WTC11 (cell line): ENCODE results near the gene EBNA1BP2. TPM values are rescaled to one million over a fixed set of nuclear protein-coding genes. Genes with fewer than 3 reads are reported as not detected.

Experiments
- ATAC-seq: fragments of 200-7000 bp; cut with Tn5 transposase; 2 replicates; pipeline ENCODE4 v1.10.0; 2021; ENCODE audit warnings: mild to moderate bottlenecking, moderate library complexity
- CTCF ChIA-PET: fragments of 300-600 bp; sonication (Branson Sonifier 250); formaldehyde crosslinking; loops from one replicate; lab custom pipeline; 2021; ENCODE audit warnings: antibody characterized with exemption; lab: Charles Lee
- POLR2A ChIA-PET: fragments of 350-600 bp; sonication (Branson Sonifier 250); formaldehyde crosslinking; loops from one replicate; lab custom pipeline; 2021; ENCODE audit warnings: antibody characterized with exemption; lab: Charles Lee
- DNase-seq: peaks from one replicate; pipeline ENCODE4 v3.0.0; 2021; ENCODE audit warnings: low spot score
- H3K27ac Mint-ChIP-seq: 2 replicates; pipeline ENCODE4 v1.8.0; 2021; ENCODE audit warnings: mixed read lengths
- H3K27me3 Mint-ChIP-seq: 2 replicates; pipeline ENCODE4 v1.8.0; 2021; ENCODE audit warnings: low read depth, mild to moderate bottlenecking, moderate library complexity, mixed read lengths
- H3K36me3 Mint-ChIP-seq: 2 replicates; pipeline ENCODE4 v1.8.0; 2021; ENCODE audit warnings: mixed read lengths
- H3K4me1 Mint-ChIP-seq: 2 replicates; pipeline ENCODE4 v1.8.0; 2022; ENCODE audit warnings: mixed read lengths
- H3K4me3 Mint-ChIP-seq: 2 replicates; pipeline ENCODE4 v1.8.0; 2021; ENCODE audit warnings: mild to moderate bottlenecking, moderate library complexity, mixed read lengths
- H3K9me3 Mint-ChIP-seq: 2 replicates; pipeline ENCODE4 v1.8.0; 2021; ENCODE audit warnings: mixed read lengths
- AFF4 ChIP-seq: sonication (generic); formaldehyde crosslinking; IDR thresholded peaks from 2 replicates; pipeline ENCODE4 v1.8.1; 2023; ENCODE audit warnings: mild to moderate bottlenecking, missing genetic modification reagents, borderline replicate concordance
- ARID4B ChIP-seq: sonication (generic); formaldehyde crosslinking; IDR thresholded peaks from 2 replicates; pipeline ENCODE4 v1.8.0; 2023; ENCODE audit warnings: missing genetic modification reagents, mild to moderate bottlenecking, borderline replicate concordance
- HMGA2 ChIP-seq: fragments of 250-450 bp; sonication (Bioruptor Pico); IDR thresholded peaks from 2 replicates; pipeline ENCODE4 v1.4.0; 2021; ENCODE audit warnings: mild to moderate bottlenecking, moderate library complexity
- NFE2L1 ChIP-seq: sonication (generic); formaldehyde crosslinking; IDR thresholded peaks from 2 replicates; pipeline ENCODE4 v1.8.1; 2023; ENCODE audit warnings: missing genetic modification reagents
- NR2C2 ChIP-seq: sonication (generic); formaldehyde crosslinking; IDR thresholded peaks from 2 replicates; pipeline ENCODE4 v1.8.0; 2022; ENCODE audit warnings: mild to moderate bottlenecking, missing genetic modification reagents
- PRRX2 ChIP-seq: fragments of 250-450 bp; sonication (Bioruptor Pico); IDR thresholded peaks from 2 replicates; pipeline ENCODE4 v1.8.0; 2021; ENCODE audit warnings: mild to moderate bottlenecking
- STAT6 ChIP-seq: sonication (generic); formaldehyde crosslinking; conservative IDR thresholded peaks from 2 replicates; pipeline ENCODE4 v1.8.1; 2023; ENCODE audit warnings: mild to moderate bottlenecking, low read depth, missing genetic modification reagents, moderate library complexity
- USF2 ChIP-seq: sonication (generic); formaldehyde crosslinking; IDR thresholded peaks from 2 replicates; pipeline ENCODE4 v1.8.1; 2023; ENCODE audit warnings: mild to moderate bottlenecking, missing genetic modification reagents, moderate library complexity
- ZBTB21 ChIP-seq: sonication (generic); formaldehyde crosslinking; IDR thresholded peaks from 2 replicates; pipeline ENCODE4 v1.8.1; 2023; ENCODE audit warnings: mild to moderate bottlenecking, missing genetic modification reagents, borderline replicate concordance
- ZBTB43 ChIP-seq: sonication (generic); formaldehyde crosslinking; IDR thresholded peaks from 2 replicates; pipeline ENCODE4 v1.8.1; 2023; ENCODE audit warnings: mild to moderate bottlenecking, missing genetic modification reagents
- ZNF532 ChIP-seq: fragments of 250-450 bp; sonication (Bioruptor Pico); IDR thresholded peaks from 2 replicates; pipeline ENCODE4 v1.9.0; 2021; ENCODE audit warnings: mild to moderate bottlenecking, borderline replicate concordance
- ZSCAN18 ChIP-seq: fragments of 250-450 bp; sonication (Bioruptor Pico); IDR thresholded peaks from 2 replicates; pipeline ENCODE4 v2.1.2; 2022; ENCODE audit warnings: mild to moderate bottlenecking, moderate library complexity
- total RNA-seq: library from RNA; stranded (reverse); gene quantifications from 3 replicates; pipeline ENCODE4 v1.2.3, GENCODE V29; 2021

The EBNA1BP2 gene
- total RNA-seq, 1 experiment from 2014 or later: 93.7 TPM

GRCh38 chr1:43197343-43198127 lies 25.4 kb upstream of the EBNA1BP2 start:
- TF ChIP-seq HMGA2 (CRISPR knock-in tag) (0 out of 2 replicates have a peak, but pooled peaks have one; percentile 25), ARID4B (no peak)

GRCh38 chr1:43194509-43194908 lies 22.4 kb upstream of the EBNA1BP2 start:
- Mint-ChIP-seq H3K27ac (no peak overlapping the region), H3K4me3 (no peak overlapping the region), H3K27me3 (peaks cover 3% of the 10 kb centered on the region; the same call in 1 of the 2 replicates), H3K9me3 (peaks cover 29% of the 10 kb centered on the region), H3K4me1 (peaks cover 3% of the 10 kb centered on the region; the same call in 1 of the 2 replicates), H3K36me3 (peaks cover 6% of the 10 kb centered on the region; the same call in 1 of the 2 replicates)
- ChIA-PET CTCF (no interaction called here), POLR2A (no interaction called here)
- DNase-seq: no peak
- no peak for ATAC-seq
- TF ChIP-seq ZSCAN18 (CRISPR knock-in tag) (no peak), NFE2L1 (CRISPR knock-in tag) (no peak), PRRX2 (CRISPR knock-in tag) (no peak), ZBTB43 (no peak), NR2C2 (CRISPR knock-in tag) (no peak), AFF4 (no peak), STAT6 (CRISPR knock-in tag) (no peak), ZNF532 (no peak), USF2 (CRISPR knock-in tag) (no peak), ZBTB21 (CRISPR knock-in tag) (no peak)

More at GRCh38 chr1:43197343-43198127, 25.4 kb upstream of the EBNA1BP2 start:
- no peak for DNase-seq
- ChIA-PET POLR2A (interaction anchor here (0.6 to 1.0 kb wide), 3 partner anchors 9 to 584 kb away, joined by 3 to 6 read pairs (median 4); no protein-coding TSS in a partner anchor), CTCF (interaction anchor here (1.1 to 1.5 kb wide), 5 partner anchors 10 to 161 kb away, joined by 3 to 10 read pairs (median 5); partner anchors contain the start of gene CDC20)
- Mint-ChIP-seq H3K9me3 (peaks cover 9% of the 10 kb centered on the region), H3K4me3 (no peak overlapping the region), H3K27ac (no peak overlapping the region), H3K36me3 (peaks cover 2% of the 10 kb centered on the region; the same call in 1 of the 2 replicates), H3K27me3 (no peaks in the 10 kb centered on the region), H3K4me1 (peaks cover 3% of the 10 kb centered on the region; the same call in 1 of the 2 replicates)
- ATAC-seq: peak; percentile 69
